Mesendoderm (in vitro differentiated cells): ENCODE results near the gene CNTN4.

Experiments
- DNase-seq: peaks from one replicate; pipeline ENCODE4 v3.0.0; 2013
- H2AK5ac ChIP-seq: 2 replicates; pipeline ENCODE4 v1.6.1; 2013; ENCODE audit warnings: low read length, inconsistent platforms
- H2BK120ac ChIP-seq: 2 replicates; pipeline ENCODE4 v1.6.1; 2013; ENCODE audit warnings: low read depth, mild to moderate bottlenecking, low read length, moderate library complexity, mixed read lengths
- H2BK15ac ChIP-seq: replicated peaks from 2 replicates; pipeline ENCODE4 v1.6.1; 2013; ENCODE audit warnings: low read depth, mild to moderate bottlenecking, moderate library complexity
- H2BK5ac ChIP-seq: 2 replicates; pipeline ENCODE4 v1.6.1; 2013; ENCODE audit warnings: low read length, inconsistent platforms
- H3K18ac ChIP-seq: 2 replicates; pipeline ENCODE4 v1.6.1; 2013; ENCODE audit warnings: mild to moderate bottlenecking, low read length, mixed read lengths
- H3K23ac ChIP-seq: one replicate; pipeline ENCODE4 v1.6.1; 2013; ENCODE audit warnings: low read length
- H3K27ac ChIP-seq: 2 replicates; pipeline ENCODE4 v1.5.1; 2013; ENCODE audit warnings: low read depth, mild to moderate bottlenecking, inconsistent platforms, low read length, moderate library complexity
- H3K27me3 ChIP-seq: 2 replicates; pipeline ENCODE4 v1.6.1; 2013; ENCODE audit warnings: low read length, control low read depth, mild to moderate bottlenecking, inconsistent platforms; ENCODE audit not compliant: insufficient read depth, poor library complexity
- H3K36me3 ChIP-seq: 2 replicates; pipeline ENCODE4 v1.6.1; 2013; ENCODE audit warnings: low read length, inconsistent platforms; ENCODE audit not compliant: control insufficient read depth, insufficient read depth
- H3K4ac ChIP-seq: one replicate; pipeline ENCODE4 v1.6.1; 2013; ENCODE audit warnings: low read depth, mild to moderate bottlenecking, low read length, moderate library complexity
- H3K4me1 ChIP-seq: 2 replicates; pipeline ENCODE4 v1.6.1; 2013; ENCODE audit warnings: low read depth, low read length, inconsistent platforms; ENCODE audit not compliant: control insufficient read depth
- H3K4me2 ChIP-seq: 2 replicates; pipeline ENCODE4 v1.6.1; 2013; ENCODE audit warnings: low read length
- H3K4me3 ChIP-seq: 2 replicates; pipeline ENCODE4 v1.5.1; 2013; ENCODE audit warnings: mild to moderate bottlenecking, low read length
- H3K56ac ChIP-seq: one replicate; pipeline ENCODE4 v1.6.1; 2013; ENCODE audit warnings: low read length
- H3K79me1 ChIP-seq: 2 replicates; pipeline ENCODE4 v1.6.1; 2013; ENCODE audit warnings: low read length, inconsistent platforms
- H3K79me2 ChIP-seq: 2 replicates; pipeline ENCODE4 v1.6.1; 2013; ENCODE audit warnings: mild to moderate bottlenecking, low read length; ENCODE audit not compliant: control insufficient read depth, insufficient read depth
- H3K9ac ChIP-seq: 2 replicates; pipeline ENCODE4 v1.6.1; 2013; ENCODE audit warnings: low read length, inconsistent platforms
- H4K5ac ChIP-seq: one replicate; pipeline ENCODE4 v1.6.1; 2013; ENCODE audit warnings: low read length
- H4K8ac ChIP-seq: one replicate; pipeline ENCODE4 v1.6.1; 2013; ENCODE audit warnings: low read depth, mild to moderate bottlenecking, control low read depth, low read length, moderate library complexity
- WGBS: extraction: QIAGEN DNeasy Blood & Tissue Kit; methylation state at CpG from one replicate; pipeline ENCODE4 v1.1.7; 2013; ENCODE audit warnings: low lambda C conversion rate, missing lambda C conversion rate; ENCODE audit not compliant: insufficient coverage; ENCODE audit errors: extremely low coverage; 5-methylcytosine and 5-hydroxymethylcytosine counted together

Gene CNTN4

DNA sequence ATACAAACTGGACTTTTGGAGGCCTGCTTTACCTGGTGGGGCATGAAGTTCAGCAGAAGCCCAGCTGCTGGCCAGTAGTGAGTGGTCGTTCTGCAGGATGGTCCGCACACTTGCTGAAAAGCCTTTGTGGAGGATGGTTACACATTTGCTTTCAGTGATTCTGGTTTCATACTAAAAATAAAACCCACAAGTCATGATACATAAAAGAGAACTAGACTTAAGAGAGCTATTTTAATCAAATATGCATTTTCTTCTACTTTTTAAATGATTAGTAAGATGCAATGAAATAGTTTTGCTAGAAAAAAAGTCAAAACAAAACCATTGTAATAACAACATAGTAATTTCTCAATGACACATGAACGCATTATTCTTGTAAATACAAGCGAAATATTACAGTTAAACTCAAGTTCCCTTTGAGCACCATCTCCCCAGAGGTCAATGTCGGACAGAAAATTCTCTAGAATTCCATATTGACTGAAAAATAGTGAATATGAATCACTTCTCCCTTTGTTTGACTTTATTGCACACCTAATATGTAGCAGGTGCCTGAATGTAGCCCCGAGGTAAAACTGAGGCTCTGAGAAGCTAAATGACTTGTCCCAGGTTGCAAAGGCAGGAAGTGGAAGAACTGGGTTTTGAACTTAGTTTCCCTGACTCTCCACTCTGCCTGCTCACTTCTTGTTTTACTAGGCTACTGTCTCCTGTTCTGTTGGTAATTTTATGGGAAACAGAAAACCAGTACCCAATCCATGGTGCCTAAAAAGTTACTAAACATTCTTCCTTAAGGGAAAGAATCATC, 1003.2 kb downstream of the CNTN4 start:
- no peak overlapping the region for H3K9ac ChIP-seq
- H3K4me3 ChIP-seq = no peak overlapping the region
- no peaks in the 10 kb centered on the region for H3K79me1 ChIP-seq
- no peak overlapping the region for H3K18ac ChIP-seq
- no peak overlapping the region for H3K4ac ChIP-seq
- H2AK5ac ChIP-seq = no peak overlapping the region
- no peak overlapping the region for H3K56ac ChIP-seq
- DNase-seq = no peak
- H3K23ac ChIP-seq = no peak overlapping the region
- no peak overlapping the region for H2BK5ac ChIP-seq
- H4K5ac ChIP-seq = no peak overlapping the region
- WGBS = no CpG with 5 or more reads among the region's 6 CpGs
- H3K27me3 ChIP-seq = no peaks in the 10 kb centered on the region
- no peak overlapping the region for H2BK120ac ChIP-seq
- H4K8ac ChIP-seq = no peak overlapping the region
- no peak overlapping the region for H3K4me2 ChIP-seq
- H2BK15ac ChIP-seq = no peak overlapping the region
- no peak overlapping the region for H3K27ac ChIP-seq
- no peaks in the 10 kb centered on the region for H3K36me3 ChIP-seq
- H3K4me1 ChIP-seq = no peaks in the 10 kb centered on the region
- H3K79me2 ChIP-seq = no peaks in the 10 kb centered on the region

DNA sequence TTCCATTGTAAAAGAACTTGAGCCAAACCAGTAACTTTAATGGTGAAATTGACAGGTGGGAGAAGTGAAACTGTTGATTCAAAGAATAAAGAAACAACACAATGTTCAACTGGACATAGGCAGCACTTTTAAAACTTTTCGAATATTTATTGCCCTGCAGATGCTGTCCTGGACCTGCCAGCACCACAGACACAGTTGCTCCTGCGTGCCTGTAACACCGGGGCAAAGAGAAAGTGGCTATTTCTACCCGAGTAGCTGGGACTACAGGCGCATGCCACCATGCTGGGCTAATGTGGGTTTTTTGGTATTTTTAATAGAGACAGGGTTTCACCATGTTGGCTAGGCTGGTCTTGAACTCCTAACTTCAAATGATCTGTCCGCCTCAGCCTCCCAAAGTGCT, 1004.1 kb downstream of the CNTN4 start:
- no peaks in the 10 kb centered on the region for H3K36me3 ChIP-seq
- H3K9ac ChIP-seq = no peak overlapping the region

DNA sequence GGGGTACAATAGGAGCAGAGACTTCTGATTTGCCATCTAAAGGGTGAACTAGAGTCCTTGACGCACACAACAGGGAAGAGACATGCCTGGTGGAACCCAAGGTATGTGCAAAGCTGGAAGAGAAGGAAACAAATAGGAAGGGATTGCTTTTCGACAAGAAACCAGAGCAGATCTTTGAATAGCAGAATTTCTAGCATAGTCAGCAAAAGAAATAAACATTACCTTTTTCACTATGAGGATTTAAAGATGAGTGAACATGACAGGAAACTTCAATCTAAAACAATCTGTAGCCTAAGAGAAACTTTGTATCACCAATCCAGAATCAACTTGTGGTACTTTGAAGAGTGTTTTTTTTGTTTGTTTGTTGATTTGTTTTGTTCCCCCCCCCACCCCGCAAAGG, 1006.6 kb downstream of the CNTN4 start:
- Histone ChIP-seq H4K5ac (no peak overlapping the region), H2BK5ac (no peak overlapping the region), H3K79me1 (no peaks in the 10 kb centered on the region), H3K23ac (no peak overlapping the region), H3K56ac (no peak overlapping the region), H3K27ac (no peak overlapping the region), H2BK15ac (no peak overlapping the region), H3K36me3 (no peaks in the 10 kb centered on the region), H3K4ac (no peak overlapping the region), H3K27me3 (no peaks in the 10 kb centered on the region), H3K4me3 (no peak overlapping the region), H3K79me2 (no peaks in the 10 kb centered on the region), H3K4me2 (no peak overlapping the region), H2AK5ac (no peak overlapping the region), H3K18ac (no peak overlapping the region), H3K9ac (no peak overlapping the region), H2BK120ac (no peak overlapping the region), H3K4me1 (peaks cover 4% of the 10 kb centered on the region), H4K8ac (no peak overlapping the region)
- no CpG with 5 or more reads among the region's 3 CpGs for WGBS
- no peak for DNase-seq

More for the DNA sequence above, 1004.1 kb downstream of the CNTN4 start:
- Histone ChIP-seq H3K4me2 (no peak overlapping the region), H4K8ac (no peak overlapping the region), H3K4ac (no peak overlapping the region), H3K27ac (no peak overlapping the region), H3K27me3 (no peaks in the 10 kb centered on the region), H2AK5ac (no peak overlapping the region), H4K5ac (no peak overlapping the region), H2BK15ac (no peak overlapping the region), H3K4me1 (no peaks in the 10 kb centered on the region), H3K23ac (no peak overlapping the region), H3K79me1 (no peaks in the 10 kb centered on the region), H2BK5ac (no peak overlapping the region), H3K18ac (no peak overlapping the region), H3K4me3 (no peak overlapping the region), H2BK120ac (no peak overlapping the region), H3K56ac (no peak overlapping the region), H3K79me2 (no peaks in the 10 kb centered on the region)
- DNase-seq = no peak
- no CpG with 5 or more reads among the region's 6 CpGs for WGBS

DNA sequence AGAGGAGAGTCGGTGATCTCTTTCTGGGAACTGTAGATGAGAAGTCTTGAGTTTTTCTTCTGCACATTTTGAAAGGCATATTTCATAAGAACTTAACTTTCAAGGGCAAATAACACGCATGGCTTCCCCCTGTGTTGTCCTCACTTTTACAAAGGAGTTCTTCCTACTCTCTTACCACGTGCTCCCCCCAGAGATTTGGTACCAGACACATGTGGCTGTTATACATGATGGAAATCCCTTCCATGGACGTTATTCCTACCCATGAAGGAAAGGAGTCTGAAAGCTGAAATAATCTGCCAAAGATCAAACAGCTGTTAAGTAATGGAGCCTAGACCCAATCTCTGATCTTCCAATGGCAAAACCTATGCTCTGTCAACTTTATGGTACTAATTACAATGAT, 1007.1 kb downstream of the CNTN4 start:
- no peak overlapping the region for H2AK5ac ChIP-seq
- no peaks in the 10 kb centered on the region for H3K36me3 ChIP-seq
- H2BK15ac ChIP-seq = no peak overlapping the region
- H3K4ac ChIP-seq = no peak overlapping the region
- no peak overlapping the region for H2BK120ac ChIP-seq
- no peak overlapping the region for H3K27ac ChIP-seq
- no CpG with 5 or more reads among the region's 4 CpGs for WGBS
- H3K79me1 ChIP-seq = no peaks in the 10 kb centered on the region
- H3K4me2 ChIP-seq = no peak overlapping the region
- no peak overlapping the region for H3K23ac ChIP-seq
- H3K4me3 ChIP-seq = no peak overlapping the region
- no peak overlapping the region for H4K8ac ChIP-seq
- H3K18ac ChIP-seq = no peak overlapping the region
- H3K9ac ChIP-seq = no peak overlapping the region
- no peaks in the 10 kb centered on the region for H3K79me2 ChIP-seq
- no peak overlapping the region for H4K5ac ChIP-seq
- peaks cover 7% of the 10 kb centered on the region for H3K4me1 ChIP-seq
- no peaks in the 10 kb centered on the region for H3K27me3 ChIP-seq
- DNase-seq = no peak
- H3K56ac ChIP-seq = no peak overlapping the region
- H2BK5ac ChIP-seq = no peak overlapping the region

DNA sequence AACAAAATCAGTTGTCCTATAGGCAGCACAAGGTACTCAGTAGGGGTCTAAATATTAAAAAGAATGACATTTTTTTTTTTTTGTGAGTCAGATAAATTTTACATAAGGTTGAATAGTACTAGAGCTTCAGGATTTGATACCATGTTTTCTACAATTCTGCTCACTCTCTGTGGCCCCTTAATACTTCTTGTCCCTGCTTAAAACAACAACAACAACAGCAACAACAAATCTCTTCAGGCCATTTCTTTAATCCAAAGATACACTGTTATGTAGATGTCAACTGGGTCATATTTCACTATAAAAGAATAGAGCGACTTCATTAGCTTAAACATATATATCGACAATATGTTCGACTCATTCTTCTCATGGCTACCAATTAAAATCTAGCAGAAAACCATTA, 1008.5 kb downstream of the CNTN4 start:
- Histone ChIP-seq H2BK15ac (no peak overlapping the region), H3K4me3 (no peak overlapping the region), H3K4me2 (no peak overlapping the region), H2AK5ac (no peak overlapping the region), H3K9ac (no peak overlapping the region), H3K27ac (no peak overlapping the region), H3K4me1 (peaks cover 7% of the 10 kb centered on the region), H3K18ac (no peak overlapping the region), H3K79me1 (no peaks in the 10 kb centered on the region), H3K4ac (no peak overlapping the region), H3K36me3 (no peaks in the 10 kb centered on the region), H4K5ac (no peak overlapping the region), H2BK120ac (no peak overlapping the region), H3K27me3 (no peaks in the 10 kb centered on the region), H3K79me2 (no peaks in the 10 kb centered on the region), H3K56ac (no peak overlapping the region), H4K8ac (no peak overlapping the region), H3K23ac (no peak overlapping the region), H2BK5ac (no peak overlapping the region)
- no peak for DNase-seq
- WGBS = no CpG with 5 or more reads among the region's 3 CpGs
